Stimulated activated CD4-positive, alpha-beta T cell treated with anti-CD3 and anti-CD28 coated beads, TNF-alpha, amount 100 ng/mL, for 24 hours (primary cell): ENCODE results near the gene RNASEL.

Experiments used
- DNase-seq, 3 experiments: peaks; one replicate each; pipeline ENCODE4 v3.0.0-alpha.2; 2020; ENCODE audit warnings: low read depth in 3 of 3

Gene RNASEL

GRCh38 chr1:182600036-182600713 lies 11.1 kb upstream of the RNASEL start:
- DNase-seq: no peak

- no peak for DNase-seq
These were observed 10.3 kb upstream of the RNASEL start for GRCh38 chr1:182599339-182599738.

GRCh38 chr1:182598296-182598695 lies 9.2 kb upstream of the RNASEL start:
- no peak for DNase-seq

GRCh38 chr1:182596934-182597333 lies 7.9 kb upstream of the RNASEL start:
- DNase-seq: no peak

GRCh38 chr1:182595641-182596240 lies 6.7 kb upstream of the RNASEL start:
- DNase-seq: peak; percentile 44 to 67 (median 51)

DNA sequence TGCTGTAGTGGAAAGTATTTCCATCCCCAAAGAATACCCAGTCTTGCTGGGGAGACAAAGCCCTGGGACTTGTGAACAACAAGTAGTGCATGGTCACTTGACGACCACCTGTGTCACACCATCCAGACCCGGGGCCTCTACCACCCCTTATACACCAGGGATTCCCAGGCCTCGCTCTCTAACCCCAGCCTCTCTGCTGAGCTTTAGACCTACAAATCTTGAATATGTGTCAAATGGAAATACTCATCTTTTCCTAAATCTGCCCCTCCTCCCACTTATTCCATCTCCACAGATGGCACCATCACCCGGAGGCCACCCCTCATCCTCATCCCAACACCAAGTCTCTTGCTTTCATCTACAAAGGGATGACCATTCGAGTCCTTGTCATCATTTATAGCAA lies 875 bp upstream of the RNASEL start:
- no peak for DNase-seq

DNA sequence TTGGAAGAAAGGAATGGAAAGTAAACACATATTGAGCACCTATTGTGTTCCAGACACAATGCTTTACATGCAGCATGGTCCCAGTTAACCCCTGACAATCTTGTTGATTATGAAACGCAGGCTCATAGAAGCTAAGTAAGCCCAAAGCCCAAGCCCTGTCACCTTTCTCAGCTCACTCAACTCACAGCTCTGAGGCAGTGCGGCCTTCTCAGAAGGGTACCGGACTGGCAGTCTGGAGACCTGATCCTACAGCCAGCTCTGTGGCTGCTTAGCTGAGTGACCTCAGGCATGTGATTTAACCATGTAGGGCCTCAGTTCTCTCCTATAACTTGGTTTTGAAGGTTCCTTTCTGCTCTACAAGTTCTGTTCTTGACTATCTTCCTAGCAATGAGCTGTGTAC lies 464 bp upstream of the RNASEL start:
- no peak for DNase-seq

DNA sequence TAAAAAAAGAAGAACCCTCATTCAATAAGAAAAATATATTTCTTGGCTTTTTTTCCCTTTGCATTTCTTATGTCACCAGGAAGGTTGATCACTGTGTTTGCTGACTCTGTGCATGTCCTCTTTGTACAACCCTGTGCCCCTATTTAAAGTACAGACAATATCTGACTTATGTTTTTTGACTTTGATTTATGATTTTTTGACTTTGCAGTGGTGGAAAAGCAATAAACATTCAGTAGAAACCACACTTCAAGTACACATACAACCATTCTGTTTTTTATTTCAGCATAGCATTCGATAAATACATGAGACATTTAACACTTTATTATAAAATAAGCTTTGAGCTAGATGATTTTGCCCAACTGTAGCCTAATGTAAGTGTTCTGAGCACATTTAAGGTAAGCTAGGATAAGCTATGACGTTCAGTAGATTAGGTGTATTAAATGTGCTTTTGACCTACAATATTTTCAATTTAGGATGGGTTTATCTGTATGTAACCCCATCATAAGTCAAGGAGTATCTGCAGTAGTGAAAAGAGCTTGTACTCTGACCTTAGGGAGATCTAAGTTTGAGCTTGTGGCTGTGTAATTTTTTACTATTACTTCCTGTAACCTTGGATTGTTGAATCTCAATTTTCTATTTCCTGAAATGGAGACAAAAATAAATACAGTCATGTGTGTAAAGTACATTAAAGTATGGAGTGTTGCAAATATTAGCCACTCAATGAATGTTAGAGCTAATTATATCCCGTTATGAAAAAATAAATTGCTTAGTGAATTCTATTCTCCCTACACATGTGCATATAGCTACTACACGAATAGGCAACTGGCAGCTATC lies 1.2 kb downstream of the RNASEL start:
- DNase-seq: no peak

DNA sequence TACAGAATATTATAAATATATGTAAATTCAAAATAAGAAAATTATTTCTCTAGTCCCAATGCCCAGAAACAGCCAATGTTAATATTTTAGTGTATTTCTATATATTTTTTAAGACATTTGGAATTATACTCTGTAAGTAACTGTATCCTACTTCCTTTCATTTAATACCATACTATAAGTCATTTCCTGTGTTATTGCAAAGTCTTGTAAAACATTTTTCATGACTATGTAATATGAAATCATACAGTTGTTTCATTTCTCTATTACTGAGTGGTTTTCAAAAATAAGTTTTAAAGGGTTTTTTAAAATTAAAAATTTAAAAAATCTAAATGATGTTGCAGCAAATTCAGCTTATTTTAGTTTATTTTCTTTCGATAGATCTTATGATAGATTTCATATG lies 2.0 kb downstream of the RNASEL start:
- no peak for DNase-seq

DNA sequence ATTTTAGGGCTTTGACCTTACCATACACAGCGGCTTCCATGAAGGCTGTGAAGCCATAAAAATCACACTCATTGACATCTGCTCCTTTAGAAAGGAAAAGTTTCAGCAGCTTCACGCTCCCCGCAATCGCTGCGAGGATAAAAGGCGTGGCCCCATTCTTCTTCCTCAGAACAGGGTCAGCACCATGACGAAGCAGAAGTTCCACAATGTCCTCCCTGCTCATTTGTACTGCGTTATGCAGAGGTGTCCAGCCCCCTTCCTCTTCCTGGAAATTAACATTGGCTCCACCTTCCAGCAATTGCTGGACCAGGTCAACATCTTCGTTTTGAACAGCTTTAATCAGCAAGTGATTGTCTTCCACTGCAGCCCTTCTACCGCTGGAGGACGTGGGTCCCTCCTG lies 2.7 kb downstream of the RNASEL start:
- DNase-seq: no peak

GRCh38 chr1:182584746-182585145 lies 4.3 kb downstream of the RNASEL start:
- no peak for DNase-seq

- DNase-seq: no peak
These were observed 8.3 kb downstream of the RNASEL start for GRCh38 chr1:182580736-182581135.

DNA sequence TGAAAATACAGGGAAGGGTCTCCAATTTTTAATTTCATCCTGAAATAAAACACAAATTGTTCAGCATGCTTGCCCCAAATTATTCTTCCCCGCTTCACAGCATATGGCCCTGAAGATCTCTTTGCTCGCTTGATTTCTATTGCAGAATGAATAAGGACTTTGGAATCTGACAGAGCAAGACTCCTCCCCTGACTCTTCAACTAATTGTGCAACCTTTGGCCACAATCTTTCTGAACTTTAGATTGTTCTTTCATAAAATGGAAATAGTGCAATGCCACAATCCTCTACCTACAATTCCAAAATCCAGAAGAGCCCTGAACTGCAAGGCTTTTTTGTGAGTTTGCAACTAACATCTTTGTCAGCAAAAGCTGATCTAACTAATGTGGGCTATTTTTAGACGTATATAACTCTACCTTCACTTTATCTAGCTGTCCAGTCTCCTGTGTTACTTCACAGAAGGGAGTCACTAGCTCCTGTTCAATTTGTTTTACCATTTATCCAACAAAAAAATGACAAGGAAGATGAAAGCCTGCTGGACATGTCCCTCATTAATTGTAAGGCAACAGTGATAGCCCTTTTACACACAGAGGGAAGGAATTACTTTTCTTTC lies 13.4 kb downstream of the RNASEL start:
- no peak for DNase-seq

DNA sequence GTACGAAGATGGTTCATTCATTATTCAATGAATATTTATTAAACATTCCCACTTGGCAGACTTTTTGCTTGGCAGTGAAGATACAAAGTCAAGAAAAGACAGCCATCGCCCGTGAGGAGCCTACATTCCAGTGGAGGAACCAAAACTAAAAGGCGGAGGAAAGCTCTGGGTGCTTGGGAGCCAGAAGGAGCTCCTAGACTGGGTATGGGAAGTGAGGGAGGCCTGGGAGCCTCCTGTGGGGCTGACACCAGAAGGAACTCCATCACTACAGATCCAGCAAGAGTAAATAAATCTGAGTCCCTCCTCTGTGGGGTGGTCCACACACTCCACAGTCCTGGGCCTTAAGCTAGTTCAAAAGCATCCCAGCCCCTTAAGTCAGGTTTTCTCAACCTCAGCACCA lies 14.9 kb downstream of the RNASEL start:
- no peak for DNase-seq

DNA sequence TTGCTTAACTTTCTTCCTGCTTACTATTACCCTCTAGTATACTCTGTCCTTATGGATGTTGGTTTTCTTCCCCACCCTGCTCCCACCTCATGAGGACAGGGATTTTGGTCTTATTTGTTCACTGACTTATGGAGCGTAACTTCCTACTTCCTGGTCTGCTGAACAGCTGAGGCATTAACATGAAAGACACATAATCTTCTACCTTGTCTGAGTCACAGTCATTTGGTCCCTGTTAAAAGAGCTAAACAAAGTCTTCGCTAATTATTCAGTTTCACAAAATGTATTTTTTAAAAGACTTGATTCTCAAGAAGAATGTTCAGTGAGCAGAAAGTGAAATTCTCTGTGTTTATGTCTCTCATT lies 18.5 kb downstream of the RNASEL start:
- DNase-seq: no peak

DNA sequence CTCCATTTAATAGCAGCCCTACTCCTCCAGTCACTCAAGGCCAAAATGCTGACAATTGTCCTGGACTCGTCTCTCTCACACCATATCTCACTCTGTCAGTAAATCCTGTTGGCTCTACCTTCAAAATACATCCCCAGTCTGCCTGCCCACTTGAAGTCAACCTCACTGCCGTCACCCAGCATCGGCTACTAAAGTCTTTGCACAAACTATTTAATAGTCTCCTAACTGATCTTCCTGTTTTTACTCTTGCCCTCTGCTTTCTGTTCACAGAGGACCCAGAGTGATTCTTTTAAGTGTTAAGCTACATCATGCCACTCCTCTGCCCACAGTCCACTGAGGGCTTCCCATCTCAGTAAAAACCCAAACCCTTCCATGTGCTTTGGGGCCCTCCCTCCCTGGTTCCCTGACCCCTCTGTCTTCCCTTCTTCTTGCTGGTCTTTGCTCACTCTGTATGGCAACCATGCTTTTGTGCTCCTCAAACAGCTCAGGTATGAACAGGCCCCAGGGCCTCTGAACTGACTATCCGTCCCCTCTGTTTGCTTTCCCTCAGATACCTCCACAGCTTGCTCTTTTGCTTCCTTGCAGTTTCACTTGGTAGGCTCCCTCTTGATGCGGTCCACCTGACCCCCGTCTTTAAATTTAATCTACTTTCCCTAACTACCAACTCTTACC lies 19.0 kb downstream of the RNASEL start:
- DNase-seq: no peak

- DNase-seq: no peak
These were observed 20.3 kb downstream of the RNASEL start for GRCh38 chr1:182568647-182569284.

GRCh38 chr1:182567629-182568028 lies 21.4 kb downstream of the RNASEL start:
- no peak for DNase-seq

DNA sequence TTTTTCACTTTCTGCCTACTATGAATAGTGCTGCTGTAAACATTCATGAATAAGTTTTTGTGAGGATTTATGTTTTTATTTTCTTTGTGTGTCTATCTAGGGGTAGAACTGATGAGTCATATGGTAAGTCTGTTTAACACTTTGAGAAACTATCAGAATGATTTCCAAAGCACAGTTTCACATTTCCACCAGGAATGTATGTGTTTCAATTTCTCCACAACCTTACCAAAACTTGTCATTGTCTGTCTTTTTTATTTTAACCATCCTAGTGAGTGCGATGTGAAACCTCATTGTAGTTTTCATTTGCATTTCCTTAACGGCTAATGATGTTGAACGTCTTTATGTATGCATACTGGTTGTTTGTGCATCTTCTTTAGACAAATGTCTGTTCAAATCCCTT lies 23.5 kb downstream of the RNASEL start:
- no peak for DNase-seq

GRCh38 chr1:182564406-182565004 lies 24.6 kb downstream of the RNASEL start:
- no peak for DNase-seq

DNA sequence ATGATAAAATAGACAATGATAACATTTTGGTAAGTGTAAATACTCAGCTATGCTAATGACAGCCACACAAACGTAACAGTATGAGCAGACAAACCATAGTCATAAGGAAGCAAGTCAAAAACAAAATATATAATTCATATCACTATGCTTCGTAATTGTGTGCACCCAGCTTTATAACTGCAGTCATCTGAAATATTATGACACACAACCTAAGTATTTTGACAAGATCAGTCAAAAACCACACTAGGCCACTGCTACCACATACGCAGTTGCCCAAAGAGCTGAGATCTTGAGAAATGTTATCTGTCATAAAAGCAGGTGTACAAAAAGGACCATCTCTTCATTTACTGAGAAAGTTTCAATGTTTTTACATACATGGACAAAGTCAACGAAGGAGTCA lies 26.0 kb downstream of the RNASEL start:
- no peak for DNase-seq
